Loucy (cell line): ENCODE data around the gene TNFAIP8L2.
"Not testable (repeated sequence)": the region's sequence is repeated elsewhere in the genome, so short reads cannot be mapped to it uniquely, and the experiment has no call there.

Source experiments
- CTCF ChIP-seq: fragments of 200-600 bp; sonication (generic); conservative IDR thresholded peaks from 2 replicates; pipeline ENCODE4 v1.5.1; 2014; ENCODE audit warnings: mild to moderate bottlenecking, antibody characterized with exemption, low read length
- EZH2phosphoT487 ChIP-seq: fragments of 200-600 bp; IDR thresholded peaks from 2 replicates; pipeline ENCODE4 v1.6.1; 2018; ENCODE audit warnings: antibody characterized with exemption, mild to moderate bottlenecking, moderate library complexity, borderline replicate concordance

GRCh38 chr1:151188667-151189066 is 32.2 kb downstream of the TNFAIP8L2 start:
- TF ChIP-seq CTCF, EZH2phosphoT487: not testable (repeated sequence)
